OCI-LY7 (cell line): ENCODE results near the gene CNP. TPM values are rescaled to one million over a fixed set of nuclear protein-coding genes. Genes with fewer than 3 reads are reported as not detected.

ENCODE experiments used
- BruUV-seq: library from RNA; stranded (reverse); fragments of 400-500 nt; replicated peaks from 2 replicates; lab custom pipeline; 2021; lab: Mats Ljungman, UMichigan
- CTCF ChIA-PET: fragments of 300-600 bp; sonication (Branson Sonifier 250); formaldehyde crosslinking; loops from one replicate; lab custom pipeline; 2022; ENCODE audit warnings: antibody characterized with exemption; ENCODE audit not compliant: unreplicated experiment; lab: Charles Lee
- POLR2A ChIA-PET: fragments of 300-600 bp; sonication (Branson Sonifier 250); formaldehyde crosslinking; loops from one replicate; lab custom pipeline; 2022; ENCODE audit warnings: antibody characterized with exemption; lab: Charles Lee
- DNase-seq: peaks from one replicate; pipeline ENCODE4 v3.0.0-alpha.2; 2015; ENCODE audit warnings: low spot score
- H2AFZ ChIP-seq: fragments of 200-600 bp; sonication (generic), shearing (Covaris generic); 2 replicates; pipeline ENCODE4 v1.6.1; 2014; ENCODE audit warnings: mild to moderate bottlenecking, antibody characterized with exemption, low read length, moderate library complexity
- H3K27ac ChIP-seq: fragments of 200-600 bp; sonication (generic); 2 replicates; pipeline ENCODE4 v1.5.1; 2014; ENCODE audit warnings: mixed run types, low read depth, mild to moderate bottlenecking, moderate library complexity, low read length, inconsistent platforms; ENCODE audit not compliant: poor library complexity, severe bottlenecking
- H3K36me3 ChIP-seq: fragments of 200-600 bp; sonication (generic); 2 replicates; pipeline ENCODE4 v1.6.1; 2014; ENCODE audit warnings: mild to moderate bottlenecking, antibody characterized with exemption, low read length, moderate library complexity, mixed read lengths; ENCODE audit not compliant: insufficient read depth
- H3K4me1 ChIP-seq: fragments of 200-600 bp; sonication (generic); 2 replicates; pipeline ENCODE4 v1.5.1; 2014; ENCODE audit warnings: mild to moderate bottlenecking, low read length; ENCODE audit not compliant: insufficient read depth, poor library complexity, severe bottlenecking
- H3K4me2 ChIP-seq: fragments of 200-600 bp; sonication (generic); 2 replicates; pipeline ENCODE4 v1.6.1; 2014; ENCODE audit warnings: mild to moderate bottlenecking, low read length
- H3K4me3 ChIP-seq: fragments of 200-600 bp; sonication (generic); 2 replicates; pipeline ENCODE4 v1.5.1; 2014; ENCODE audit warnings: mild to moderate bottlenecking, low read depth, low read length; ENCODE audit not compliant: poor library complexity, severe bottlenecking
- H3K79me2 ChIP-seq: fragments of 200-600 bp; sonication (generic); 2 replicates; pipeline ENCODE4 v1.6.1; 2016; ENCODE audit warnings: low read depth, mild to moderate bottlenecking, low read length, moderate library complexity, mixed read lengths; ENCODE audit not compliant: insufficient read depth
- H3K9me2 ChIP-seq: fragments of 200-600 bp; sonication (generic); 2 replicates; pipeline ENCODE4 v1.6.1; 2016; ENCODE audit warnings: mild to moderate bottlenecking, low read length, mixed read lengths; ENCODE audit not compliant: insufficient read depth
- H3K9me3 ChIP-seq: fragments of 200-600 bp; sonication (generic); 2 replicates; pipeline ENCODE4 v1.6.1; 2014; ENCODE audit warnings: mild to moderate bottlenecking, mixed run types, low read length, mixed read lengths
- H4K20me1 ChIP-seq: fragments of 200-600 bp; sonication (generic); 2 replicates; pipeline ENCODE4 v1.6.1; 2014; ENCODE audit warnings: mild to moderate bottlenecking, antibody characterized with exemption, low read length, moderate library complexity, mixed read lengths; ENCODE audit not compliant: insufficient read depth
- EZH2phosphoT487 ChIP-seq: fragments of 200-600 bp; sonication (generic); IDR thresholded peaks from 2 replicates; pipeline ENCODE4 v1.6.1; 2018; ENCODE audit warnings: low read depth, borderline replicate concordance, mild to moderate bottlenecking, mixed run types, antibody characterized with exemption, low read length, moderate library complexity, mixed read lengths
- intact Hi-C: fragments of 100-400 bp; cut with micrococcal nuclease; formaldehyde crosslinking; loops from one replicate; pipeline ENCODE4 v1.10.0; 2022; ENCODE audit not compliant: unreplicated experiment
- total RNA-seq, 2 experiments: library from RNA; depleted of rRNA in 1 of 2; stranded (reverse); fragments of >200 nt in 1 of 2; shearing (Covaris generic) in 1 of 2; gene quantifications; 2 replicates each; pipeline ENCODE4 v1.2.3, GENCODE V29; 2014 to 2022
- TF ChIP-seq, protein P1 (sequence below): fragments of 200-600 bp; sonication (generic); conservative IDR thresholded peaks from 2 replicates; pipeline ENCODE4 v1.5.1; 2014; ENCODE audit warnings: mild to moderate bottlenecking, antibody characterized with exemption, low read length, moderate library complexity, mixed read lengths

CNP gene
- total RNA-seq, 2 experiments from 2014 or later: 34.1 to 50.6 TPM

- peak overlapping the region; percentile 59 for H3K27ac ChIP-seq
- H3K4me2 ChIP-seq: peak overlapping the region; percentile 91
- peaks cover 16% of the 10 kb centered on the region for H4K20me1 ChIP-seq
- peaks cover 47% of the 10 kb centered on the region for H3K79me2 ChIP-seq
- no peaks in the 10 kb centered on the region for H3K9me2 ChIP-seq
- peaks cover 35% of the 10 kb centered on the region for H3K4me1 ChIP-seq
- TF ChIP-seq, protein P1, sequence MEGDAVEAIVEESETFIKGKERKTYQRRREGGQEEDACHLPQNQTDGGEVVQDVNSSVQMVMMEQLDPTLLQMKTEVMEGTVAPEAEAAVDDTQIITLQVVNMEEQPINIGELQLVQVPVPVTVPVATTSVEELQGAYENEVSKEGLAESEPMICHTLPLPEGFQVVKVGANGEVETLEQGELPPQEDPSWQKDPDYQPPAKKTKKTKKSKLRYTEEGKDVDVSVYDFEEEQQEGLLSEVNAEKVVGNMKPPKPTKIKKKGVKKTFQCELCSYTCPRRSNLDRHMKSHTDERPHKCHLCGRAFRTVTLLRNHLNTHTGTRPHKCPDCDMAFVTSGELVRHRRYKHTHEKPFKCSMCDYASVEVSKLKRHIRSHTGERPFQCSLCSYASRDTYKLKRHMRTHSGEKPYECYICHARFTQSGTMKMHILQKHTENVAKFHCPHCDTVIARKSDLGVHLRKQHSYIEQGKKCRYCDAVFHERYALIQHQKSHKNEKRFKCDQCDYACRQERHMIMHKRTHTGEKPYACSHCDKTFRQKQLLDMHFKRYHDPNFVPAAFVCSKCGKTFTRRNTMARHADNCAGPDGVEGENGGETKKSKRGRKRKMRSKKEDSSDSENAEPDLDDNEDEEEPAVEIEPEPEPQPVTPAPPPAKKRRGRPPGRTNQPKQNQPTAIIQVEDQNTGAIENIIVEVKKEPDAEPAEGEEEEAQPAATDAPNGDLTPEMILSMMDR: no peak
- TF ChIP-seq EZH2phosphoT487: no peak
- H3K4me3 ChIP-seq: peak overlapping the region; percentile 83
- BruUV-seq: no TSS peak
- H3K36me3 ChIP-seq: peaks cover 37% of the 10 kb centered on the region
- peak overlapping the region; percentile 65; the same call in 1 of the 2 replicates for H2AFZ ChIP-seq
- no peaks in the 10 kb centered on the region for H3K9me3 ChIP-seq
- ChIA-PET CTCF (interaction anchor here (0.5 to 0.9 kb wide), 2 partner anchors 100 to 131 kb away, joined by 3 to 4 read pairs; partner anchors contain the start of gene DNAJC7), POLR2A (interaction anchor here (0.5 to 1.6 kb wide), 7 partner anchors 11 to 264 kb away, joined by 3 to 5 read pairs (median 4); partner anchors contain the start of genes KLHL11 and ODAD4)
- intact Hi-C loops: loop anchor here (5.0 kb wide), 1 partner anchor 45 kb away; no protein-coding TSS in a partner anchor
- DNase-seq: peak; percentile 50
Measured at GRCh38 chr17:41917679-41918313, 48.8 kb upstream of the CNP start.

GRCh38 chr17:41918314-41919164 lies 48.1 kb upstream of the CNP start, which contains the start of gene ACLY:
TSS of gene ACLY (minus strand) at chr17:41918951. CDS start at chr17:41913873, 5,078 bp downstream.
- Histone ChIP-seq H4K20me1 (peaks cover 15% of the 10 kb centered on the region; the same call in 1 of the 2 replicates), H3K9me3 (no peaks in the 10 kb centered on the region), H3K4me1 (peaks cover 37% of the 10 kb centered on the region), H3K9me2 (no peaks in the 10 kb centered on the region), H3K27ac (peak within 1 kb of the TSS; percentile 59), H3K4me3 (peak within 1 kb of the TSS; percentile 83), H3K79me2 (peaks cover 47% of the 10 kb centered on the region), H3K36me3 (peaks cover 29% of the 10 kb centered on the region), H3K4me2 (peak within 1 kb of the TSS; percentile 91), H2AFZ (peak within 1 kb of the TSS; percentile 72)
- TF ChIP-seq, protein P1: no peak
- TF ChIP-seq EZH2phosphoT487: no peak
- peak; percentile 97 for DNase-seq
- POLR2A ChIA-PET: interaction anchor here (1.0 to 1.6 kb wide), 4 partner anchors 10 to 229 kb away, joined by 3 to 4 read pairs (median 4); partner anchors contain the start of gene ODAD4
- BruUV-seq: no TSS peak
- intact Hi-C loops: loop anchor here (5.0 kb wide), 1 partner anchor 44 kb away; no protein-coding TSS in a partner anchor
- CTCF ChIA-PET: interaction anchor here (0.9 kb wide), 1 partner anchor 99 kb away, joined by 4 read pairs; the partner anchor contains the start of gene DNAJC7
